ENCODE data around the gene ALG1L2.
"Not testable (repeated sequence)": the region's sequence is repeated elsewhere in the genome, so short reads cannot be mapped to it uniquely, and the experiment has no call there.

Gene ALG1L2, protein sequence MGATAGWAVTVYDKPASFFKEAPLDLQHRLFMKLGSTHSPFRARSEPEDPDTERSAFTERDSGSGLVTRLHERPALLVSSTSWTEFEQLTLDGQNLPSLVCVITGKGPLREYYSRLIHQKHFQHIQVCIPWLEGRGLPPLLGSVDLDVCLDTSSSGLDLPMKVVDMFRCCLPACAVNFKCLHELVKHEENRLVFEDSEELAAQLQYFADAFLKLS

DNA sequence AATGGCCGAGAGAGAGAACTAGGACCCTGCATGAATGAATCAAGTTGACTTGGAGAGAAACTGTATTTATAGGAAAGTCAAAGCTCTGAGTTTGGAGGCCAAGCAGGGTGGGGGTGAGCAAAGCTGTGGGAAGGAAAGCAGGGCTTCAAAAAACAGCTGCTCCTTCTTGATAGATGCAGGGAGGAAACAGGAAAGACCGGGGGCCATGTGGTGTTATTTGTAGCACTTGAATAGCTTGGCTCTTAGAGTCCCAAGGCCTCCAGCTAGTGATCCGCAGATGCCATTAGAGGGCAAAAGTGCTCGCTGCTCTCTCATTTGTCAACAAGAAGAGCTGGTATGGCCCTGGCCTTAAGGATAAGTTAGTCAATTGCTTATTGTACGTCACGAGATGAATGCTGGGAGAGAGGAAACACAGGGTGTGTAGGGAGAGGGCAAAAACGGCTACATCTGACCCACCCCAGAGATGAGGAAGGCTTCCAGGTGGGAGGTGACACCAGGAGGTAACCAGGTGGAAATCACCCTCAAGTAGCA is at the start of gene ALG1L2:
Gene ALG1L2 (plus strand): TSS at position 481 of the 531 bp plus-strand sequence. CDS start 186 bp downstream, outside the sequence.
- DNase-seq (ENCODE audit: low spot score): no peak

DNA sequence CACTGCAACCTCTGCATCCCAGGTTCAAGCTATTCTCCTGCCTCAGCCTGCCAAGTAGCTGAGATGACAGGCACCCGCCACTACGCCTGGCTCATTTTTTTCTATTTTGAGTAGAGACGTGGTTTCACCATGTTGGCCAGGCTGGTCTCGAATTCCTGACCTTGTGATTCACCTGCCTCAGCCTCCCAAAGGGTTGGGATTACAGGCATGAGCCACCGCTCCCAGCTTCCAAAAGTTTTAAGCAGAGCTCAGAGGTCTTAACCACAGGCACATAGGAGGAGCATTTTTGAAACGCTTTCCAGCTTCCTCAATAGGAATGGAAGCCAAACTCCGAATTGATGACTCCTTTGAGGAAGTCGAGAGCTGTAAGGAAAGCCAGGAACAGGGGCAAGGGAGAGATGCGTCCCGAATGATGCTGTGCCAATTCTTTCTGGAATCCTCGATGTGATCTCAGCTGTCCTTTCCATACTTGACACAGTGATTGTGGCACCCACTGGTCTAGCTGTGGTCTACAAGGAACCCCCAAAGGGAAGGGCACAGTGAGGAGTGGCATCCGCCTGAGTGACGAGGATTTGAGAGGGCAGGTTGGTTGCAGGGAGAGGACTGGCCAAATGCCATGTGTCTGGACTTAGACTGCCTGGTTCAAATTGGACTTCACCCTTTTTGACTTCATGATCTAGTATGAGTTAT is 44.4 kb upstream of the ALG1L2 start:
- DNase-seq (ENCODE audit: low spot score): not testable (repeated sequence)

DNA sequence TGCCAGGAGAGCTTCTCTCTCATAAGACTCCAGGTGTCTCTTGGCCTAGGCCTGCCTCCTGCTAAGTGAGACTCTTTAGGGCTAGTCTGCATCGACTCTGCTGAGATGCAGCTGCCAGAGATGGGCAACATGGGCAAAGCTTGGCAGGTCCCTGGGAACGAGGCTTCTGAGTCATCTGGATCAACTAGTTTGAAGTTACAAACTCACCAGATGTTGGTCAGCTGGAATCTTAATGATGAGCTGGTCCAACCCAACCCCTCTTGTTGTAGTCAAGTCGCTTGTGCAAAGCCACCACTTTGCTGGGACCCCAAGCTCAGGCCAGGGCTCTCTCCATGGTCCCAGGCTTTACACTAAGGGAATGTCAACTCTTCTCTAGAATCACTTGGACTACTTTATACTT is 38.9 kb upstream of the ALG1L2 start:
- DNase-seq (ENCODE audit: low spot score): not testable (repeated sequence)

DNA sequence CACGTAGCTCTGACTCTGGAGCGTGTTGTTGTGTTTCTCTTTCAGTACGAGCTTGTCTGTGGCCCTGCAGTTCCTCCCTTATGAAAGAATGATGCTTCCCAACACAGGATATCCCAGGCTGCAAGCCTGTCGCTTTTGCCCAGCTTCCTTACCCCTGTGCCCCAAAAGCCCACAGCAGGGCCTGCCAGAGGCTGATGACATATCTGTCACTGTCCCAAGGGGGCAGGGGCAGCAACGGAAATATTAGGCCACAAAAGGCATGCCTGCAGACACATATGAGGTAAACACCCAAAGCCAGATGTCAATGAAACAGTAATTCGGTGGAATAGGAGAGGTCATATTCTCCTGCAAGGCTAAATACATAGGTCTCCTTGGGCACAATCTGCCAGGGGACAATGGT is 38.0 kb upstream of the ALG1L2 start:
- DNase-seq (ENCODE audit: low spot score): not testable (repeated sequence)

DNA sequence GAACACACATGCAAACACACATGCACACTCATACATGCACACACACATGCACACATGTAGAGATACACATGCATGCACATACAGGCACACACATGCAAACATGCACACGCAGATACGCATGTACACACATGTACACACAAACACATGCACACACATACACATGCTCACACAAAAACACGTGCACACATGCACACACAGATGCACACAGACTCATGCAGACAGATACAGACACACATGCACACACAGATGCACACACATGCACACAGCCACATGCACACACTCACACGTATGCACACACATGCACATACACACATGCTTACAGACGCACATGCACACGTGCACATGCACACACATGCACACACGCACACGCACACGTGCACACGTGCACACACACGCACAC is 37.3 kb upstream of the ALG1L2 start:
- DNase-seq (ENCODE audit: low spot score): no peak

DNA sequence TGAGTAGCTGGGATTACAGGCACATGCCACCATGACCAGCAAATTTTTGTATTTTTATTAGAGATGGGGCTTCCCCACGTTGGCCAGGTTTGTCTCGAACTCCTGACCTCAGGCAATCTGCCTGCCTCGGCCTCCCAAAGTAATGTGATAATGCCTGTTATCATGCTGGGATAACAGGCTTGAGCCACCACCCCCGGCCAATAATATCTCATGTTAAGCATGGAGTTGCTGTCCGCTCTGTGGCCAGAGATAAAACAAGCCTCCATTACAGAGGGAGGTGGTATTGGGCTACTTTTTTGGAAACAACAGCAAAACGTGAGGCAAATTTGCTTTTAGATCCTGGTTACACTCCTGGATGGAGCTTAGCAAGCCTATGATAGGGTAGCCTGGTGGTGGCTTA is 32.9 kb upstream of the ALG1L2 start:
- no peak for DNase-seq (ENCODE audit: low spot score)

DNA sequence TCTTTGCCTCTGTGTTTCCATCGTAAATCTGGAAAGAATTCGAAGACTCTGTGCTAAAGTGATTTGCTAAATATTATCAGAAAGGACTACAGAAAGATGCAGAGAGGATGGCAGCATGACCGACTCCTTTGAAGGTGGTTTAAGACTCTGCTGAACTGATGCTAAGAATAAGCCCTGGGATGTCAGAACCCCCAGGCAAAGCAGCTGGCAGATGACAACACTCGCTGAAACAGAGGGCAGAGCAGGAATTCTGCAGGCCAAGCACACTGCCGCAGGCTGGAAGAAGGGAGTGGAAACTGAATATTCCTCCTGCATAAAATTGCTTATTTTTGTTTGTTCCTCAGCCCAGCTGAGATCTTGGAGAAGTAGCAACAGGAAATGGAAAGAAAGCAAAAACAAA is 29.3 kb upstream of the ALG1L2 start:
- not testable (repeated sequence) for DNase-seq (ENCODE audit: low spot score)

DNA sequence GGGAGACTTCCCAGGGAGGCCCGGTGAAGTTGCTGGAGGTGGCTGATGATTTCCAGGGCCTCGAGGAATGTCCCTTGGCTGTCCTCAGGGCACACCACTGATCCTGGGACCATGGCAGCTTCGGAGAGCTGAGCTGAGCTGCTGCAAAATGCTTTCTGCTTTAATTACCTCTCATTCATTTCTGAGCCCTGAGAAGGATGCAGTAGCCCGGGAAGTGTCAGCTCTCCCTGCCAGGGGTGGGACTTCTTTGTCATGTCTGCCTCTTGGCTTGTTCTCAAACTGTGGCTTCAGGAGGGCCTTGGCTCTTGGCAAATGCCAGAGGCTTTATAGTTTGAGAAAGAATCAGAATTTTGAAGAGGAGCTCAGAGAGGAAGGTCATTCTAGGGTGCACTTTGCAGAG is 28.7 kb upstream of the ALG1L2 start:
- DNase-seq (ENCODE audit: low spot score): not testable (repeated sequence)

DNA sequence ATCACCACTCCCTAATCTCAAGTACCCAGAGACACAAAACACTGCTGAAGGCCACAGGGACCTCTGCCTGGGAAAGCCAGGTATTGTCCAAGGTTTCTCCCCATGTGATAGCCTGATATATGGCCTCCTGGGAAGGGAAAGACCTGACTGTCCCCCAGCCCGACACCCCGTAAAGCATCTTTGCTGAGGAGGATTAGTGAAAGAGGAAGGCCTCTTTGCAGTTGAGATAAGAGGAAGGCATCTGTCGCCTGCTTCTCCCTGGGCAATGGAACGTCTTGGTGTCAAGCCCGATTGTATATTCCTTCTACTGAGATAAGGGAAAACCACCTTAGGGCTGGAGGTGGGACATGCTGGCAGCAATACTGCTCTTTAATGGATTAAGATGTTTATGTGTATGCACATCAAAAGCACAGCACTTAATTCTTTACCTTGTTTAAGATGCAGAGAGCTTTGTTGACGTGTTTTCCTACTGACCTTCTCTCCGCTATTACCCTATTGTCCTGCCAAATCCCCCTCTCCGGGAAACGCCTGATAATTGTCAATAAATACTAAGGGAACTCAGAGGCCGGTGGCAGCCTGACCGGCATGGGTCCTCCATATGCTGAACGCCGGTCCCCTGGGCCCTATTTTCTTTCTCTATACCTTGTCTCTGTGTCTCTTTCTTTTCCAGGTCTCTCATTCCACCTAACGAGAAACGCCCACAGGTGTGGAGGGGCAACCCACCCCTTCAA is 23.9 kb upstream of the ALG1L2 start:
- not testable (repeated sequence) for DNase-seq (ENCODE audit: low spot score)

DNA sequence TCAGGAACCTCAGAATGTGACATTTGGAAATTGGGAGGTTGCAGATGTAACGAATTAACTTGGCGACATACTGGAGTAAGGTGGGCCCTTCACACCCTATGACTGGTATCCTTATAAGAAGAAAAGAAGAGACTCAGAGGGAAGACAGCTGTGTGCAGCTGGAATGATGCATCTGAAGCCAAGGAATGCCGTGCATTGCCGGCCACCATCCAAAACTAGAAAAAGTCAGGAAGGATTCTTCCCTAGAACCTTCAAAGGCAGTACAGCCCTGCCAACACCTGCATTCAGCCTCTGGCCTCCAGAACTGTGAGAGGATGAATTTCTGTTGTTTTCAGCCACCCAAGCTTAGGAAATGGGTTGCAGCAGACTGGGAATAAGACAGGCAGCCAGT is 23.4 kb upstream of the ALG1L2 start:
- DNase-seq (ENCODE audit: low spot score): not testable (repeated sequence)

DNA sequence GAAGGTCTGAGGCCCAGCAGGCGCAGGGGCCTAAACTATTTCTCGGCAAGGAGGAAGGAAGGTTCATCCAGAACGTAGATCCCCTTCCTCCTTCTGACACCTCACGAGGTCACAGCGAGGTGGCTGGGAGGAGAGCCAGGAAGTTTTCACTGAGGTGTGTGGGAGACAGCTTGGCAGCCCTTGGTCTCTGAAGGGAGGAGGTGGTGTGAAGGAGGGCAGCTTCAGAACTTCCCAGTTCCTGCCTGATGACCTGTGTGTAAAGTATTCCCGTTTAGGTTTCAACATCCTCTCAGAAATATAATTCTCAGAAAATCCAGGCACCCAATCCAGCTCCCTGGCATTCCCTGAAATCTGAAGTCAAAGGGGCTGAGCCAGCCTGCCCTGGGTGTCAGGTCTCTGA is 22.9 kb upstream of the ALG1L2 start:
- DNase-seq (ENCODE audit: low spot score): not testable (repeated sequence)

DNA sequence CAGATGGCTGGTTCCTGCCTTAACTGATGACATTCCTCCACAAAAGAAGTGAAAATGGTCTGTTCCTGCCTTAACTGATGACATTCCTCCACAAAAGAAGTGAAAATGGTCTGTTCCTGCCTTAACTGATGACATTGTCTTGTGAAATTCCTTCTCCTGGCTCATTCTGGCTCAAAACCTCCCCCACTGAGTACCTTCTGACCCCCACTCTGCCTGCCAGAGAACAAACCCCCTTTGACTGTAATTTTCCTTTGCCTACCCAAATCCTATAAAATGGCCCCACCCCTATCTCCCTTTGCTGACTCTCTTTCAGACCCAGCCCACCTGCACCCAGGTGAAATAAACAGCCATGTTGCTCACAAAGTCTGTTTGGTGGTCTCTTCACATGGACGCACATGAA is 22.5 kb upstream of the ALG1L2 start:
- not testable (repeated sequence) for DNase-seq (ENCODE audit: low spot score)

DNA sequence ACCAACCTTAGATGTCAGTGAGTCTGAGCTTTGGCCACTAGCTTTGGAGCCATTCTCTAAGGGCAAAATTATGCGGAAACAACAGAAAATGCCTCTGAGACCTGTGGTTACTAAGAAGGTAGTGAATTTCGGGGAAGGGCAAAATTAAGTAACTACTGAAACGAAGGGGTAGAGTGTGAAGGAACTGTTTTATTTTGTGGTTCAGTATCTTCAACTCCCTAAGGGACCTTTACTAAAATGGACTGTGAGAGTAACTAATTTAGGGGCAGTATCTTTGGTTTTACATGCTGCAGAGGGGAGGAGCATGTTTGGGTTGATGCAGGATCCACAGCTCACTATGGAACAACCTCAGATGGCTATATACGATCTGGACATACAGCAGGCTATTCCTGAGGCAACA is 8.0 kb upstream of the ALG1L2 start:
- no peak for DNase-seq (ENCODE audit: low spot score)

DNA sequence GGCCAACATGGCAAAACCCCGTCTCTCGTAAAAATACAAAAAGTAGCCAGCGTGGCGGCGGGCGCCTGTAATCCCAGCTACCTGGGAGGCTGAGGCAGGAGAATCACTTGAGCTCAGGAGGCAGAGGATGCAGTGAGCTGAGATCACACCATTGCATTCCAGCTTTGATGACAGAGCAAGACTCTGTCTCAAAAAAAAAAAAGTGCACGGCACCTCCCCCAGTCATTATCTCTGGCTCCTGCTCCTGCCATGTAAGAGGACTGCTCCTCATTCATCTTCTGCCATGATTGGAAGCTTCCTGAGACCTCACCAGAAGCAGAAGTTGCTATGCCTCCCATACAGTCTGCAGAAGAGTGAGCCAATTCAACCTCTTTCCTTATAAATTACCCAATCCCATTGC is 4.0 kb upstream of the ALG1L2 start:
- DNase-seq (ENCODE audit: low spot score): no peak

DNA sequence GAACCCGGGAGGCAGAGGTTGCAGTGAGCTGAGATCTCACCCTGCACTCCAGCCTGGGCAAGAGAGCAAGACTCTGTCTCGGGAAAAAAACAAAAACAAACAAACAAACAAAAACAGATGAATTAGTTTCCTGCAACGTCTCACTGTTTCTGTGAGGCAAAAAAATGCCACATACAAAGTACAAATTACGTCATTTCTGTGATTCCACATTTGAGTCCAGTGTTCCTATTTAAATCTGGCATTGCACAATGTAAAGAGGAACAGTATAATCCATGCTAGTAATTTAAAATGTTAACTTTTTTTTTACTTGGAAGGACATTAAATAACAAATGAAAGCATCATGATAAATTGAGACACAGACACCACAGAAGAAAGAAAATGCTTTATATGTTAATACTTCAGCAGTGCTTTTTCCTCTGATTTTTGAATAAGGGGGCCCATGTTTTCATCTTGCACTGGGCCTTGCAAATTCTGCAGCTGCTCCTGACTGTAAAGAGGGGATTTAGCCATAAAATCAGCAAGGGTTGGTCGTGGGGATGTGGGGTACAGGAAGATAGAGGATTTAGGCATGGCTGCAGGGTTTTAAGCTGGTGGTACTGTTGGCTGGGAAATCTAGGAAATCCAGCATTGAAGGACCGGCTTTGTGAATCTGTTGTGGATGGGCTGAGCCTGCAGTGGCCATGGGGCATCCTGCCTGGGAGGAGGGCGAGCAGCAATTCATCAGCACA is 1.9 kb downstream of the ALG1L2 start:
- not testable (repeated sequence) for DNase-seq (ENCODE audit: low spot score)

DNA sequence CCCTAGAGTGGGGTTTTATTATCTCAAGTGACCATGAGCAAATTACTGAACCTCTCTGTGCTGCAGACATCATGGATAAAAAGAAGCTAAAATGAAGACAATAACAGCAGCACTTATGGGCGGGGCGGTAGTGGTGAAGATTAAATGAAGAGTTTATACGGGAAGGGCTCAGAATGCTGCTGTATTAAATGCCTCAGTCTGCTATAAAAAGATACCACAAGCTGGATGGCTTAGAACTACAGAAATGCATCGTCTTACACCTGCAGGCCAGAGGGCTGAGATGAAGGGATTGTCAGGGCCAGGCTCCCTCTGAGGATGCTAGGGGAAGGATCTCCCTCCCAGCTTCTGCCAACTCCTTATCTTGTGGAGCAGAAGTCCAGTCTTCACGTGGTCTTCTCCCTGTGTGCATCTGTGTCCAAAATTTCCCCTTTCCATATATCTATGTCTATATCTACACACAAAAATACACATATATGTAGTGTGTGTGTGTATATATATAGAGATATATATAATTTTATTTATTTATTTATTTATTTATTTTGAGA is 2.9 kb downstream of the ALG1L2 start:
- no peak for DNase-seq (ENCODE audit: low spot score)

DNA sequence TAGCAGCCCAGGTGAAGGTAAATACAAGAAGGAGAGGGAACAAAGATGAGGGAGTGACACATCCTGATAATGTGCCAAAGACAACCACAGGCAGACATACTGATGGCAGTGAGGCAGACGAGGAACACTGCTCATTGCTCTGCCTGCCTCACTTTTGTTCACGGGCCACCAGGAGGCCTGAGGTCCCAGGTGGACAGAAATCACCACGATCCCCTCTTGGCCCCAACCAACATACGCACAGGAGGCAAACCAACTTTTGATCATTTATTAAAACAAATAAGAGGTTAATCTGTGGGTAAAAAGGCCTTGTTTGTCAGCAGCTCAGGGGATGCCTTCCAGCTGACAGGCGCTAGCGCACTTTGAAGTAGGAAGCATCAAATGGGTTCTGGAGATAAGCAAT is 4.2 kb downstream of the ALG1L2 start:
- no peak for DNase-seq (ENCODE audit: low spot score)

DNA sequence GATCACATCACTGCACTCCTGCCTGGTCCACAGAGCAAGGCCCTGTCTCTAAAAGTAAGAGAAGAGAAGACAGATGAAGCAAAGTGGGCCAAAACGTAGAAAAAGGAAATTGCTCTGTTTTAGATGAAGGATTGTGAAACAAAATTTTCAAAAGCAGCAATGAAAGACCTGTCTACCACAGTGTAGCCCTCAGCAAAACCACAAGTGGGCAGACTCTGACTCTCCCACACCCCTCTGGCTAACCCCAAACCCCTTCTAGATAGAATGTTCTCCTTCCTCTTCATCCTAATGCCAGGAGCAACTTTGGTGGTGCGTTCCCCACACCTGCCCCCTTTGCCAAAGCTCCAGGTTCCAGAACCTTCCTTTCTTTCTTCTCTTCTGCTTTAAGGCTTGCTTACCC is 5.0 kb downstream of the ALG1L2 start:
- not testable (repeated sequence) for DNase-seq (ENCODE audit: low spot score)

DNA sequence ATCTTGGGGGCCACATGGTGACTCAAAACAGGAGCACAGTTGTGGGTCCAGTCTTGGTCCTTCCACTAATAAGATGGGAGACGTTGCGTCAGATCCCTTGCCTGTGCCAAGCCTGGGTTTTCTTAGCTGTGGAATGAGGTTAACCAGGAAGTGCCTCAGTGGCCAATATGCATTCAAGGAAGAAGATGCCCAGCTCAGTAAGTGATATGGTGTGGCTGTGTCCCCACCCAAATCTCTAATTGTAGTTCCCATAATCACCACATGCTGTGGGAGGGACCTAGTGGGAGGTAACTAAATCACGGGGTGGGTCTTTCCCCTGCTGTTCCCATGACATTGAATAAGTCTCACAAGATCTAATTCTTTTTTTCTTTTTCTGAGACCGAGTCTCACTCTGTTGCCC is 6.4 kb downstream of the ALG1L2 start:
- no peak for DNase-seq (ENCODE audit: low spot score)

DNA sequence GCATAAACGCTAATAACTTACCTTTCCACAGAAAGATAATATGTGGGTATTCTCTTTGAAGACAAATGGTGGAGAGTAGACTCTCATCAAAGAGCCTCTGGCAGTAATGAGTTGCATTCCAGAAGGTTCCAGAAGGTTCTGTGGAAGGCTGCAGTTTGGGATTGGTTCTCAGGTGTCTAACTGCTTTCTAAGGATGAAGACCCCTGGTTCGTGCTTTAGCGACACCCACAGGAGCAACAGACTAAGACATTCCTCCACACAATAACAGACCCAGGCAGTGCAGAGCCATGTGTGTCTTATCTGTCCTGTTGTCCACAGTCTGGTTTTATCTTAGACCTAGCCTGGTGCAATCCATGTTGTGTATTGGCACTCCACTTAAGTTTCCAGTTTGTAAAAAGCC is 9.1 kb downstream of the ALG1L2 start:
- DNase-seq (ENCODE audit: low spot score): not testable (repeated sequence)

DNA sequence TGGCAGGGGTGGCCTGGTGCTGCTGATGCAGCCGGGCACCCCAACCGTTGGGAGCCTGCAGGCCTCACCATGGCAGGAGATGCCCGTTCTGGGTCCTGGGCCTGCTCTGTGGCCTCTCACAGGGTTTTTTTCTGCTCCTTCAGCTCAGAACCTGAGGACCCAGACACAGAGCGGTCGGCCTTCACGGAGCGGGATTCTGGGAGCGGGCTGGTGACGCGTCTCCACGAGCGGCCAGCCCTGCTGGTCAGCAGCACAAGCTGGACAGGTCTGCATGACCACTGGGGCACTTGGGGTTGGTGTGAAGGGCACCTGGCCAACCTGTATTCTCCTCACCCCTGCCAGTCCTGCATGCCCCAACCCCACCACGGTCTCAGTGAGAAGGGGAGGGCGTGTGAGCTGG is 10.3 kb downstream of the ALG1L2 start:
- no peak for DNase-seq (ENCODE audit: low spot score)
